HCT116 (cell line): ENCODE results near the gene PVALEF.

Experiments
- CTCF ChIP-seq, 3 experiments: fragments of 200-600 bp in 1 of 3; sonication (generic) in 1 of 3; IDR thresholded peaks in 2 of 3; conservative IDR thresholded peaks in 1 of 3; 2 replicates each; pipeline ENCODE4 v1.5.1; 2012 to 2017; ENCODE audit warnings: low read depth in 2 of 3, low read length in 2 of 3, antibody characterized with exemption in 1 of 3, borderline replicate concordance in 1 of 3, control low read depth in 1 of 3, mild to moderate bottlenecking in 1 of 3, mixed read lengths in 1 of 3, mixed run types in 1 of 3, moderate library complexity in 1 of 3; ENCODE audit not compliant: insufficient read depth in 1 of 3
- FOSL1 ChIP-seq: IDR thresholded peaks from 2 replicates; pipeline ENCODE4 v1.6.1; 2012; ENCODE audit warnings: low read depth
- YY1 ChIP-seq: IDR thresholded peaks from 2 replicates; pipeline ENCODE4 v1.6.1; 2011; ENCODE audit warnings: low read length, low read depth, moderate library complexity, mild to moderate bottlenecking; ENCODE audit not compliant: insufficient replicate concordance; ENCODE audit errors: extremely low read depth
- ZNF274 ChIP-seq: fragments of 200-500 bp; sonication (Bioruptor generic); IDR thresholded peaks from 2 replicates; pipeline ENCODE4 v1.6.1; 2014; ENCODE audit warnings: mild to moderate bottlenecking, low read depth, low read length, inconsistent platforms

- TF ChIP-seq ZNF274 = no peak
- no peak for TF ChIP-seq YY1
- no peak for TF ChIP-seq FOSL1
- TF ChIP-seq CTCF (IDR thresholded peaks at IDR 0.05 in 2 of 3, conservative IDR thresholded peaks at IDR 0.05 in 1 of 3; ENCODE audit: borderline replicate concordance in 1 of 3, insufficient read depth in 1 of 3, low read depth in 2 of 3, low read length in 2 of 3) = no peak
These were observed 33.6 kb downstream of the PVALEF start for GRCh38 chr17:81198826-81199481.
